GM21447 (cell line): ENCODE measurements around the gene DYRK1B.

Experiments used
- ATAC-seq: cut with Tn5 transposase; IDR thresholded peaks from one replicate; pipeline ENCODE4 v1.9.1; 2021; ENCODE audit not compliant: unreplicated experiment

DYRK1B gene

DNA sequence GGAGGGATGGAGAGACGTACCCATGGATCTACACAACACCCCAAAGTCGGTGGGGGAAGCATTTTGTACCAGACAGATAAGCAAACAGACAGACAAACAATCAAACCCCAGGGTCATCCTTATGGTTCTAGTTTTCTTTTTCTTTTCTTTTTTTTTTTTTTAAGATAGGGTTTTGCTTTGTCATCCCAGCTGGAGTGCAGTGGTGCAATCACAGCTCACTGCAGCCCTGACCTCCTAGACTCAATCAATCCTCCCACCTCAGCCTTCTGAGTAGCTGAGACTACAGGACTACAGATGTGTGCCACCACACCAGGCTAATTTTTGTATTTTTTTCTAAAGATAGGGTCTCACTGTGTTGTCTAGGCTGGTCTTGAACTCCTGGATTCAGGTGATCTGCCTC is 30.2 kb upstream of the DYRK1B start:
- ATAC-seq: no peak

DNA sequence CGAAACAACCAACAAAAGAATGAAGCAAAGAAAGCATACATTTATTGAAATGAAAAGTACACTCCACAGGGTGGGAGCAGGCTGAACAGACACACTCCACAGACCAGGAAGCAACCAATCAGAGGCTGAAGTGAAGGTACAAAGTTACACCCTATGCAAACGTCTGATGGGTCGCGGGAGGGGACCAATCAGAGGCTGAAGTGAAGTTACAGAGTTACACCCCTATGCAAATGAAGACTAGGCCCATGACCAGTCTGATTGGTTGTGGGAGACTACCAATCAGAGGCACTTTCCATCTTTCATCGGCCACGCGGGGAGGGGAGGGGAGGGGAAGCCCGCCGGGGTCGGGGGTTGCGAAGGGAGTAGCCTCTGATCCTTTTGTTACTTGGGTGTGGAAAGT is 24.6 kb upstream of the DYRK1B start:
- ATAC-seq: no peak

DNA sequence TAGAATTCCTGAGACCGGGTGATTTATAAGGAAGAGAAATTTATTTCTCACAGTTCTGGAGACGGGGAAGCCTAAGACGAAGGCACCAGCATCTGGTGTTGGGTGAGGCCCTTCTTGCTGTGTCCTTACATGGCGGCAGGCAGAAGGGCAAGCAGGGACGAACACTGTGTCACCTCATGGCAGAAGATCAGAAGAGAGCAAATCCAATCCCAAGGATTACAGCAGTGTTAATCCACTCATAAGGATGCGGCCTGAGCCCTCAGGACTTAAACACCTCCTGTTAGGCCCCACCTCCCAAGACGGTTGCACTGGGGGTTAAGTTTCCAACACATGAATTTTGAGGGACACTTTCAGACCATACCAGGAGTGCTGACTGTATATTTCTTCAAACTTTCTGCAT is 18.9 kb upstream of the DYRK1B start:
- ATAC-seq: no peak

DNA sequence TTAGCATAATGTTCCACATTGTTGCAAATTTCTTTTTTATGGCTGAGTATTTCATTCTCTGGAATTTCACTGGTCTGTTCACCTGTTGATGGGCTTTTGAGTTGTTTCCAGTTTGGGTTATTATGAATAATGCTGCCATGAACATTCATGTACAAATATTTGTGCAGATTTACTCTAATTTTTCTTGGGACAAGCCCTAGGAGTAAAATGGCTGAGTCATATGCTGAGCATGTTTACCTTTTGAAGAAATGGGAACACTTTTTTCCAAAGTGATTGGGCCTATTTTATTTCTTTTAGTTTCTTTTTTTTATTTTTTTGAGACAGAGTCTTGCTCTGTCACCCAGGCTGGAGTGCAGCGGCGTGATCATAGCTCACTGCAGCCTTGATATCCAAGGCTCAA is 16.9 kb upstream of the DYRK1B start:
- no peak for ATAC-seq

DNA sequence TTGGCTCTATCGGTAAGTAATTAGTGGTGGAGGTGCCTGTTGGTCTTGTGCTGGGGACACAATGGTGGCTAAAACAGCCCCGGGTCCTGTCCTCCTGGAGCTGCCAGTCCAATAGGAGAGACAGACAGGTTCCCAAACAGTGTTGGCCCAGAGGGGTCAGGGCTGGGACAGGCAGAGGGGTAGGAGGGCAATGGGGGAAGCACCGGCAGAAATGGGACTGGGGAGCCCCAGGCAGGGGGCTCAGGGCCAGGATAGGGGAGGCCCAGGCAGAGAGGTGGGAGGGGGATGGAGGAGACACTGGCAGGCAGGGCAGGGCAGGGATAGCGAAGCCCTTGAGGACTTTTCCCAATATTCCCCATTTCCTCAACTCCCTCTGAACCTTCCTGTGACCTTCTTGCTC is 14.4 kb upstream of the DYRK1B start:
- ATAC-seq: no peak

DNA sequence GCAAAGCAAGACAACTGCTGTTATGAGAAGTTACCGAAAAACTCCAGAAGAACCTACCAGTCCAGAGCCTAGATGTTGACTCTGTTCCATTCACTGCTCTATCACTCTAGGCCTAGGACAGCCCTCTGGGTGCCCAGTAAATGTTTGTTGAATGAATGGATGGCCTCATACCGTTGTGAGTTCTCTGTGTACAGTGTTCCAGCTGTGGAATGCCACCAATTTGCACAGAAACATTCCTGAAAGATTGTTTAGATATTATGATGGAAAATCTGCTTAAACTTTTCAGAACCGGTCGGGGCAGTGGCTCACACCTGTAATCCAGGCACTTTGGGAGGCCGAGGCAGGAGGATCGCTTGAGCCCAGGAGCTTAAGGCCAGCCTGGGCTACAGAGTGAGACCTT is 13.6 kb upstream of the DYRK1B start:
- ATAC-seq: no peak

DNA sequence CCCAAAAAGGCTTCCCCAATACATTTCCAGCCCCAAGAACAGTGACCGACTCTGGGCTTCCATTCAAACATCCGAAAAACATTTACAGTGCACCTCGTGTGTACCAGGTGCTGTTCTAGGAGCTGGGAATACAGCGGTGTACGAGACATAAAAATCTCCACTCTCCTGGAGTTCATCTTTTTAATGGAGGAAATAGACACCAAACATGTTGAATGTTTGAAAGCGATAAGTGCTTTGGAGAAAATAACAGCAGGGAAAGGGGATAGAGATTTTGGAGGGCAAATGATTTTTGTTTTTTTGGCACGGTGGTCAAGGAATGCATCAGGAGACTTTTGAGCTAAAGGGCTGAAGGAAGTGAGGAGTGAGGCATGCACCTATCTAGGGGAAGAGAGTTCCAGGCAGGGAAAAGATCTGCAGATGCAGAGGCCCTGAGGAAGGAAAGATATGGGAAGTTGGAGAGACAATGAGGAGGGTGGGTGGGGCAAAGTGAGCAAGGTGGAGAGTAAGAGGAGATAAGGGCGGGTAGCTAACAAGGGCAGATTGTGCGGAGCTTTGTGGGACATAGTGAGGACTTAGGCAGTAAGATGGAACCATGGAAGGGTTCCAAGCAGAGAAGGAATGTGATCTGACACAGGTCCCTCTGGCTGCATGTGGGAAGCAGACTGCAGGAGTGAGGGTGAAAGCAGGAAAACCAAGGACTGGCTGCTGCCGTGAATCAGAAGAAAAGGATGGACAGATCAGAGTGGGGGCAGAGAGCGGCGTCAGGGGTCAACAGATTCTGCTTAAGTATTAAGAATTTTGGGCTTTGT is 12.9 kb upstream of the DYRK1B start:
- ATAC-seq: no peak

DNA sequence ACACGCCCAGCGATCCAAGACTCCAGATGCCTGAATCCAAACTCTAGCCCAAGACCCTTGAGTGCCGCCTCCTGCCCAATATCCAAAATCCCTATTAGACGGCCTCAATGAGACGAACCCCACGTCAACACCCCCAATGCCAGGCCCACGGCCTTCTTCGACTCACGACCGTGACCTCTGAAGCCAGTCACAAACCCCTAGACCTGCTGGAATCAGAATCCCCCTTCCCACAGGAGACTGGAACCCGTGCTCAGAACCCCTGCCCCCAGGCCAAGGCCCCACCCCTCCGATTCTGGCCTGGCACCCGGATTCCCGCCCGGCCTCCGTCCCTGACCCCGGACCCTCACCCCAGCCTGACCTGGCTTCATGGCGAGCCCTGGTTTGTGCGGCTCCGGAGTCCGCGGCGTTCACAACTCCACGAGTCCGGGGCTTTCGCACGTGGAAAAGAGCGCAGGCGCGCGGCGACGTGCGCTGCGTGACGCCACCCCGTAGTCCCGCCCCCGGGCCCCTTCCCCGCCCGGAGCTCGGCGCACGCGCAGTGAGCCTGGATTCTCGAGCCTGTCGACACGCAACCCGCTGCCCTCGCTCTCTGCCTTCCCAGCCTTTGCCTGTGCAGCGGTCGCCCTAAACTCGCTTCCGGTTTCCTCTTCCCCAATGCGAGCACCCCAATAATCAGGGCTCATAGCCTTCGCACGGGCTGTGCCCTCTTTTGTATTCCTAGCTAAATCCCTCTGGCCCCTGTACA is 12.1 kb upstream of the DYRK1B start, which contains the start of gene FBL:
FBL (minus strand) TSS at position 447 of the 745 bp plus-strand sequence; CDS start at position 368, 79 bp downstream.
- ATAC-seq: peak; percentile 72

DNA sequence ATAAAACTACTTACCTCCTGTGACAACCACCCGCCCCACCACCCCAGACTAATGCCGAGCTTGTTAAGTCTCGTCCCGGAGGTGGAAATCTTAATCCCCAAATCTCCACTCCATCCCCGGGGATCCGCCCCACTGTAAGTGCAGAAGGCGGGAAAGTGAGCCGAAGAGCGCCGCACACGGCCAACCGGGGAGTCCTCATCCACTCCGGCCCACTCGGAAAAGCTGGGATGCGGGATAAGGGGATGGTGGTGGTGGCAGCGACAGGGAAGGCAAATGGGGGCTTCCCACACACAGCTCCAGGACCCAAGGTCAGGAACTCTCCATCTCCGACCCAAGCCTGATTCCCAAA is 11.6 kb upstream of the DYRK1B start:
- ATAC-seq: no peak

DNA sequence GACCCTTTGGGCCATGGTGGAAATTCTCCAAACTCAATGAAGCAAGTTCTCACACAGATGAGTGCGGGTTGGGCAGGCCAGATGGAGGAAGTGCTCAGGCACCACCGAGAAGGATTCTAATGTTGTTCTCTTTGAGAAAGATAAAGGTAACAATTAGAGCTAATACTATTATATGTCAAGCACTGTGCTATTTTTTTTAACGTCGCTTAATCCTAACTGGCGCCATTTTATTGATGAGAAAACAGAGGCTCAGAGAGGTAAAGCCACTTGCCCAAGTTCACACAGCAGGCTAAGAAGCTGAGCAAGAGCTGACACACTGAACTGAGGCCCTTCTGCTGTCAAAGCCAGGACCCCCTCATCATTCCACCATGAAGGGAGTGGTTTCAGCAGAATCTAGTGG is 11.2 kb upstream of the DYRK1B start:
- ATAC-seq: no peak

DNA sequence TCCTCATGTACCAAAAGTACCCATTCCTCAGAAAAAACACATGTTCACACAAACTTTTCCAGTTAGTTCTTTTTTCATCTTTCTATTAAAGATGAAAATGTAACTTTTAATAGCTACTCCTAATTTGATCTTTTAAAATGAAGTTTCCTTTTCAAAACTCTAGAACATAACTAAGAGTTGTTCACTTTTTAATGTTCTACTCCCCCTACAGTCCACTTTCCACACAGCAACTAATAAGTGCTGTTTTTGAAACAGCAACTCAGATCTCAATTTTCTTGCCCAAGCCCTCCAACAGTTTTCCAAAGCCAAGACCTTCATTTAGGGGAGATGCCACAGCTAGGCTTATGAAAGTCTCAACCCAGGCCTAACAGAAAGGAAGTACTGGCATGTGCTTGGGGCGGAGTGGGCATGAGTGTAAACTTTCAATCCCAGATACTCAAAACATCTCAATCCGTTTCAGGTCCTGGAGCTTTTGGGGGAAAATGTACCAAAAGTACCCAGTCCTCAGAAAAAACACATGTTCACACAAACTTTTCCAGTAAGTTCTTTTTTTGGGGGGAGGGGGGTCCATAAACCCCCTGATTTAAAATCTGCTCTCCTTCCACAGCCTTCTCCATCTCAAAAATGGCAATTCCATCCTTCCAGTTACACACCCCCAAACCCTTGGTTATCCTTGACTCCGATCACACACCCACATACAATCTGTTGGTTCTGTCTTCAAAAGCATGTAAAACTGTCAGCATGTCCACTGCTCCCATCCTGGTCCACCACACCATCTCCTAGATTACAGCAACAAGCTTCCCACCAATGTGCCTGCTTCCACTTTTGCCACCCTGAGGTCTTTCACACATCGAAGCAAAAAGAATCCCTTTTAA is 10.2 kb upstream of the DYRK1B start:
- ATAC-seq: no peak

DNA sequence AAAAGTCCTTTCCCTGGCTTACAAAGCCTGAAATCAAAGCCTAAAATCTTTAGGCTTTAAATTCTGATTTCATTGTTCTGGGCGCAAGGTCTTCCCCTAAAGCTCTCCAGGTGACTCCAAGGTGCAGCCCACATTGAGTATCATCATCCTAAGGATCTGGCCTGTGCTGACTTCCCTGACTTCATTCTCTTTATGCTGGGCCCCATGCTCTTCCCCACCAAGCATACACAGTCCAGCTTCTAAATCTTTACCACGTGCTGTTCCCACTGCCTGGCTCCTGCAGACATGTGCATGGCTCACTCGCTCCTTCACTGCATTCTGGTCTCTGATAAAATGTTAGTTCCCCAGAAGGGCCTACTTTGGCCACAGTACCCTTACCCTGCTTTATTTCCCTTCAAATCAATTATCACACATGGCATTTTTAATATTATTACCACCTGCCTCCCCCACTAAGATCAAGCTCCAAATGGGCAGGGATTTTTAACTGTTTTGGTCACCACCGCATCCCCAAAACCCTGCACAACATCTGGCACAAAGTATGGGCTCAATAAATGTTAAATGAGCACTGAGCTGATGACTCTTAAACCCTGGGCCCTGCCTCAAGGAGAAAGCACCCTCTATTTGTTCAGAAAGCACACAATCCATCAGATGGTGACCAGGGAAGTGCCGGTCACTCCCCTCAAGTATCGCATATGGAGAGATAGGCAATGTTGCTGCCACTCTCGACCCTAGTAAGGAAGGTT is 8.9 kb upstream of the DYRK1B start:
- ATAC-seq: no peak

DNA sequence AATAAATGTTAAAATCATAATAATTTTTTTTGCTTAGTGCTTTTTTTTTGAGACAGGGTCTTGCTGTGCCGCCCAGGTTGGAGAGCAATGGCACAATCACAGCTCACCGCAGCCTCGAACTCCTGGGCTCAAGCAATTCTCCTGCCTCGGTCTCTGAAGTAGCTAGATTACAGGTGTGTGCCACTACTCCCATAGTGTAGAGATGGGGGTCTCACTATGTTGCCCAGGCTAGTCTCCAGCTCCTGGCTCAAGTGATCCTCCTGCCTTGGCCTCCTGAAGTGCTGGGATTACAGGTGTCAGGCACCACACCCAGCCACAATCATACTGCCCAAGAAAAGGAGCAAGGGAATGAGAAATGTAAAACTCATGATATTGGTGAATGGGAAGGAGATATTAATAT is 7.1 kb upstream of the DYRK1B start:
- ATAC-seq: no peak

DNA sequence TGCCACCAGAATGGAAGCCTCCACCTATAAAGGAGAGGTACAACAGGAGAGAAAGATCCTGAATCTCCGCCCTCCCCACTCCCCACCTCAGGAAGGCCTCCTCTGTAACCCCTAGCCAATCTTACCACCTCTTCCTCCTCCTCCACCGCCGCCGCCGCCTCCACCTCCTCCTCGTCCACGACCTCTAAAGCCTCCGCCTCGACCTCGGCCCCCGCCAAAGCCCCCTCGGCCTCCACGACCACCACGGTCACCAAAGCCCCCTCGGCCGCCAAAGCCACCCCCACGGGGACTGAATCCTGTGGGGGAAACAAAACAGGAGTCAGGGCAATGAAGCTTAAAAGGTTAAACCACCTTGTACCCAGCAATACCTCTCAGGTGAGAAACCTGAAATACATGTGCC is 6.5 kb upstream of the DYRK1B start:
- no peak for ATAC-seq

DNA sequence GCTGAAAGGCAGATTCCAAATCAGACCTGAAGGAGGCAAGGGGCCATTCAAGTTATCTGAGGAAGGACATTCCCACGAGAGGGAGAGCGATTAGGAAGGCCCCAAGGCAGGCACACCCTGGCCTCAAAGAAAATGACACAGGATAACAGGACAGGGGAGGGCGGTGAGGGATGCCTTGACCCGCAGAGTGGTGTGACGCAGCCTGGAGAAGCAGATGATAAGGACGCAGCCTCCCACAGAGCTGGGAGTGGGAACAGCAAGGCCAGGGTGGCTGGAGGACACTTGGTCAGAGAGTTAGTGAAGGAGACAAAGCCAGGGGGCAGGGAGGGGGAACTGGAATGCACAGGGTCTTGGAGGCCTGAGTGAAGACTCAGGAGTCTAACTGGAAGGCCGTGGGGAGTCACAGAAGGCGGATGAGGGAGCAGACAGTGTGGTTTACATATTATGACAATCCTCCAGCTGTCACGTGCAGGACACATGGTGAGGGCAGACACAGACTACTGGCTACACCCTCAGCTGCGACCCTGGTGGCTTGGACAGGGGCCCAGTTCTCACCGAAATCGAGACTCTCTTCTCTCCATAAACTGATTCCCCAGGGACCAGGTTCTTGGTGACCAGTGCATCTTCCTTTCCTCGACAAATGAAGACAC is 5.8 kb upstream of the DYRK1B start:
- no peak for ATAC-seq

DNA sequence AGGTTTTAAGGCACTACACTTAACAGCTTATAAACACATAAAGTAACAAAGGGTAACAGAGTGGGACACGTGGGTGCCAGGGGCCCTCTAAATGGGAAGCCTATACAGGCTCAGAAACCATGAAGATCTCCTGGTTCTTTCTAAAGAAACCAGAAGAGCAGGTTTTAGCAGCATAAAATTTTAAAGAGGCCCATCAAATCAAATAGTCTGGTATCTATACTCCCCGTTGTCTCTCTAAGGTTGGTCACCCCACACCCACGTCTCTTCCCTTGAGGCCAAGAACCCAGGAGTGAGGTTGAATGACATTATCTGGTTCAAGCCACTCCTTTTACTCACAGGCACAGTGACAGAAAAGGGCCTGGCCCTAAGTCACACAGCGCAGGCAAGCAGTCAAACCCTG is 4.6 kb upstream of the DYRK1B start:
- ATAC-seq: no peak

DNA sequence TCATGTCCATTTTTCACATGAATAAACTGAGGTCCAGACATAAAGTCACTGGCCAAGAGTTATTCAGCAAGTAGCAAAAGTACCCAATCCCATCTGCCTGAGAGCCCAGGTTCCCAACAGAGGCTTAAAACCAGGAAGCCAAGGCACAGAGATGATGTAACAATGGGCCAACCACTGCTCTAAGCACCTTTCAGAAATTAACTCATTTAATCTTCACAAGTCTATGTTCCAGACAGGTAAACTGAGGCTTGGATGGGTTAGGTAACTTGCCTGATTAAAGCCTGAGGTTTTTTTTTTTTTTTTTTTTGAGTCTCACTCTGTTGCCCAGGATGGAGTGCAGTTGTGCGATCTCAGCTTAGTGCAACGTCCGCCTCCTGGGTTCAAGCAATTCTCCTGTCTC is 4.0 kb upstream of the DYRK1B start:
- ATAC-seq: no peak

DNA sequence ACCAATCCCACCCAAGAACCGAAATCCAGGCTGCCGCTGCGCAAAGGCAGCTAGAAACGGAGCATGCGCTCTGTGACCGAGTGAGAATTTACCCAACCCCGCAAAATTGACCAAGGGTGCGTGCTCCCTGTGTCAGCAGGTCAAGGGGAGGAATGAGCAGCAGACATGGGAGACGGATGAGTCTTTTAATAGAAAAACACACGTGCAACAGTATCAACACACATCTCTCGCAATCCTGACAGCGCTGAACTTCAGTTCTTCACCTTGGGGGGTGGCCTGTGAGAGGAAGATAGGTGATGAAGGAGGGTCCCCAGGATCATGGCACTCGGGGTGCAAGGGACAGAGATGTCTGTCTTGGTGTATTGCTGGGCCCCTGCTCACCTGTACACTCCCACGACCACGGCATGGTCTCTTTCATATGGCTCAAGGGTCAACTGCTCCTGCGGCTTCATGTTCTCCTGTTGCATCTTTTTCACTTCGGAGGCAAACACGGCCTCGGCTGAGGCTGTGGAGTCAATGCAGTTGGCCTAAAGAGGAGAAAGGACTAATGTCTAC is 402 bp upstream of the DYRK1B start:
- ATAC-seq: no peak

DNA sequence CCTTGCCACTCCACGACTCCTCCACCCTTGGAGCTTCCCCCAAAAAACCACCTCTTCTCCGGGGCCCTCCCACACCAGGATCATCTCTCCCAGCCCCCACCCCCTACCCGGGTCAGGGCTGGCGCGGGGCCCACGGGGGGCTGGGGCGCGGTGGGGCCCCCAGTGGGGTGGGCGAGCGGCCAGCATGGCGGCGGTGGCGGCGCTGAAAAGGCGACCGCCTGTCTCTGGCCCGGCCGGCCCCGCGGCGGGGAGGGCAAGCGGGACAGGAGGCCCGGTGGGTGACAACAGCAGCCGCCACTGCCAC is 850 bp downstream of the DYRK1B start:
- ATAC-seq: no peak

DNA sequence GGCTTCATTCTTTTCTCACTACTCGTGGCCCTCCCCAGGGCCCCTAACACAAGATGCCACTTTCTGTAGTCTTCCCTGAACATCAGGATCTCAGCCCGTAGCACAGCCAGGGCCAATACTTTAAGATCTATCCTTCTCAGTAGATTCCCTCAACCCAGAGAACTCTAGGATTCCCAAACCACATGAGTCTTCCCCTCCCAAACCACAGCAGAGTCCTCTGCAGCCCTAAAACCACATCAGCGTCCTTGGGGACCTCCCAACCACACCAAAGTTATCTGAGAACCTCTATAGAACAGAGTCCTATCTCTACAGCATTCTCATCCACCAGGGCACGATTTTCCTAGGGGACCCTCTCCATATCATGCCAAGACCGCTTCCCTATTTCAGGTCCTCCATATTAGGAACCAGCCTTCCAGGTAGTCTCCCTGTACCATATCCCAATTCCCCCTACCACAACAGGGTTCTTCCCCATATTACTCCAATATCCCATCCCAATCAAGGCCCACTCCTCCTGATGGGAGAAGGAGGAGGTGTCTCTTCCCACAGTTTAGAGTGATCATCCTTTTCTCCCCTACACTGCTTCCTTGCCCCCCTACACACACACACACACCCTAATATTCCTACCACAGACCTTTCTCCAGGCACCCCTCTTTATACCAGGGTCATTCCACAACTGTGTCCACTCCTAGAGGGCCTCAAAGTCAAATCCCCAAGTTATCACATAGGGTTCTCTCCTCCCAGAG is 1.4 kb downstream of the DYRK1B start:
- no peak for ATAC-seq
